GM21381 (cell line): ENCODE results near the gene KRT79.

ENCODE experiments used
- ATAC-seq: cut with Tn5 transposase; IDR thresholded peaks from one replicate; pipeline ENCODE4 v1.9.1; 2021; ENCODE audit warnings: mild to moderate bottlenecking, moderate library complexity; ENCODE audit not compliant: unreplicated experiment

The KRT79 gene

GRCh38 chr12:52820521-52820920 is 13.6 kb downstream of the KRT79 start:
- no peak for ATAC-seq

DNA sequence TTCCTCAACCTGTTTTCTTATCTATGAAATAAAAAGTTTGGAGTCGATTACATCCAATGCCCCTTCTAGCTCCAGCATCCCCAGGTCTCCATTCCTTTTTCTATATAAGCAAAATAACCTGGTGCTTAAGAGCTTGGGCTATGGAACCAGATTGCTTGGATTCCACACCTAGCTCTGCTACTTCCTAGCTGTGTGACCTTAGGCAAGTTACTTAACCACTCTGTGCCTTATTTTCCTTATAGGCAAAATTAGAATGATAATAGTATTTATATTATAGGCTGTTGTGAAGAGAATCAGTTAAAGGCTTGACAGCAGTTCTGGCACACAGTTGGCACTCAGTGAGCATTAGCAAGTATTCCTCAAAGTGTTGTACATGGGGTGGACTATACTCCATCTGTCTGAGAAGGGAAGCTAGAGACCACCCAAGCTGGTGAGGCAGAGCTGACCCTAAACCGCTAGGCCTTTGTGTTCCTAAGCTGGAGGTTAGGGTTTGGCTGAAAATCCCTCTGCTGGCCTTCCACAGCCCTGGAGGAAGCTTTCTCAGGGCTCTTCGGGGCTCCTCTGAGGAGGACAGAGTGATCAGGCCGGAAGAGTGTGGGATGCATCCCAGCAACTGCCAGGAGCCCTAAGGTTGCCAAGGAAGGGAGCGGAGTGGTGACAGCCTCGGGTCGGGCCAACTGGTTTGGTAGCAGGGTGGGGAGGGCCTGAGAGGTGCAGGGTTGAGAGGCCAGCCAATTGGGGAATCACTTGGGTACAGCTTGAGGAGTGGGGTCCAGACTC is 14.2 kb downstream of the KRT79 start:
- ATAC-seq, result no peak

DNA sequence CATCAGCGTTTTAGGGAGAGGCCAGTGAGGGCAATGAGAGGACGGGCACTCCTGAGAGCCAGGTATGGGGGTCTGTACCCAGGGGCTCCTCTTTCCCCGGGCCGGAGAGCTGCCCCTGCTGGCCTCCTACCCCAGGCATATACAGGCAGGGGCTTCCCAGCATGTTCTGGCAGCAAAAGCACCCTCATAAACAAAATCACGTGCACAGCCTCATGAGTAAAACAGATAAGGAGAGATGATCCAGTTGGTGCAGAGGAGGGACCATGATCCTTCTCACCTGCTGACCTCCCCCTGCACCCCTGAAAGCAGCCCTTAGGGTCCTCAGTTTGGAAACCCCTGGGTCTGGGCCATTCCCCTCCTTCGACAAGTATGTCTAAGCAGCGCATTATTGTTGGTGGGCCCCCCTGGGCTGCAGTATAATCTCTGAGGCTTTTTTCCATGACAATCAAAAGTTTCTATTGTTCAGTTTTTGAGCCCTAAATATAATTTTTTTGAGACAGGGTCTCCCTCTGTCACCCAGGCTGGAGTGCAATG is 15.2 kb downstream of the KRT79 start:
- no peak for ATAC-seq

DNA sequence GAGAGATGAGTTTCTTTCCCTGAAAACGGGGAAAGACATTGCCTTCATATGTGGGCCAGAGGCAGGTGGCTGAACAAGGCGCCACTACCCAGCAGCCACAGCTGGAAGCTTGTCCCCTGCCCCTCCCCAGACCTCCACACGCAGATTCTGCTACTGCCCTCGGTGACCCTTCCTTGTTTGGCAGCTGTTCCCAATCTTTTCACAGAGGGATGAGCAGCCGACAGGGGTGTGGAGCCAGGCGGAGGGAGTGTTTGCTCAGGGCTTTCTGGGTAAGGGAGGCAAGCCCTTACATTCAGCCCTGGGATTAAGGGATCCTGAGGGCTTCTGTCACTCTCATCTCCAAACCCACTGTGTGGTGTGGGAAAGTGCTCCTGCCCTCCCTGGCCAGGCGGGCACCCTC is 15.7 kb downstream of the KRT79 start:
- ATAC-seq, result no peak

- ATAC-seq, result no peak
These were observed 16.3 kb downstream of the KRT79 start for GRCh38 chr12:52817699-52818238.

DNA sequence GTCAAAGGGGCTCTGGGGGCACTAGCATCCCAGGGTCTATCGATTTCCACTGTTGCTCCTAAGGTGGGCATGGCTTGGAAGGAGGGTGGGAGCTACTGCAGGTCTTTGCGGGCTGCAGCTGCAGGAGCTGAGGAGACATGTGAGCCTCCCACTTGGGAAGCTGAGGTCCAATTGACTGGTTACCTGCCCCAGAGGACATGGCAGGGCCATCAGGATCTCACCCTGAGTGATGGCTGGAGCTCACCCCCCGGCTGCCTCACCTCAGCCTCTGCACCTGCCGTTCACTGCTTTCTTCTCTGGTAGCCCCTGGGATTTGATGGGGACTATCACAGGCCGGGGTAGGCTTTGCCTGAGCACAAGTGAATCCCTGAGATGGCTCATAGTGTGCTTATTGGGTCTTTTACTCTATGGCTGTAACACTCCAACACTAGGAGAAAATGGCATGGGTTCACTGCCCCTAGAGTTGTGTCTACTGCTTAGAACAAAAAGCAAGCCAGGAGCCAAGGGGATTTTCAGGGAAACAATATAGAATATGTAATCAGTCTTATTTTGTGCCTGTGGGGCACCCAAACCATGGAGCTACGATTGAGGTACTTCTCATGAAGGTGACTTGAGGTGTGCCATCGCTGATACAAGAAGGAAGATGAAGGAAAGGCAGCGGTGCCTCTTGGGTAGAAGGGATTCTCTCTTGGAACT is 17.0 kb downstream of the KRT79 start:
- ATAC-seq, result no peak

- ATAC-seq, result no peak
These were observed 18.2 kb downstream of the KRT79 start for GRCh38 chr12:52815676-52816588.

- ATAC-seq, result no peak
These were observed 18.9 kb downstream of the KRT79 start for GRCh38 chr12:52815161-52815560.

DNA sequence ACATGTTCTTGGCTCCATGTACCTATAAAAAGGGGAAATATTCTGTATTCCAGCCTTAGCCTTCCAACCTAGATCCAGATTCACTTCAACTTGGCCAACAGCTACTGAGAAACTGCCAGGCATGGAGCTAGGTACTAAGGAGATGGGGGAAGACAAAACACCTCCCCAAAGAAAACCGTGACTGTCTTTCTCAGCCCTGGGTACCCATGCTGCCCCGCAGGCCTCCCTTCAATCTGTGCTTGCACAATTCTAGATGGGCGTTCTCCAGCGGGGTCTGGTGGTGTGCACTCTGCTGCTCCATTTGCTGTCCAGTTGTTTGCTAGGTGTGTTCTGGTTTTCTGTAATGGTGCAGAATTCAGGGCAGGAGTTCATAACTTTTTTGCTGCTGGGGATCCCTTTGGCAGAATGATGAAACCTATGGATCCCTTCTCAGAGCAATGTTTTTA is 19.4 kb downstream of the KRT79 start:
- ATAC-seq, result no peak

GRCh38 chr12:52813885-52814709 is 20.0 kb downstream of the KRT79 start, which contains the start of gene KRT4:
Gene KRT4 (minus strand): TSS chr12:52814116. CDS start chr12:52814058, 58 bp downstream.
- no peak for ATAC-seq

DNA sequence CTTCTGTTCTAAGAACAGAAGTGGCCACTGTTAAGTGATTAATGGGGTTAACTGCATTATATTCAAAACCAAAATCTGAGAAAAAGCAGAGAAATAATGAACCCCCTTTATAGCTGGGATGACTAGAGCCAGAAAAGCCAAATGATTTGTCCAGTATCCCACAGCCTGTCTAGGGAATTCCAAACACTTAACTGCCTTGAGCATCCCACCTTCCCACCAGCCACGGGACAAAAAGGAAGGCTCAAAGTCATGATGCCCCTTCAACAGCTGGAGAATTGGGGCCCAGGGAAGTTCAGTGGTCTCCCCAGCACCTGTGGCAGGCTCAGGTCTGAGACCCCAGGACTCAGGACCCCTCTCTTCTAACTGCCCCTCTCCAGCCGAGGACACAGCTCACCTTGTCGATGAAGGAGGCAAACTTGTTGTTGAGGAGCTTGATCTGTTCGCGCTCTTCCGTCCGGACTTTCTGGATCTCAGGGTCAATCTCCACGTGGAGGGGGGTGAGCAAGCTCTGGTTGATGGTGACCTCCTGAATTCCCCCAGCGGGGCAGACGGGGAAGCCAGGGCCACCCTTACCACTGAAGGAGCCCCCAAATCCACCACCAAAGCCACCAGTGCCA is 20.8 kb downstream of the KRT79 start:
- no peak for ATAC-seq

DNA sequence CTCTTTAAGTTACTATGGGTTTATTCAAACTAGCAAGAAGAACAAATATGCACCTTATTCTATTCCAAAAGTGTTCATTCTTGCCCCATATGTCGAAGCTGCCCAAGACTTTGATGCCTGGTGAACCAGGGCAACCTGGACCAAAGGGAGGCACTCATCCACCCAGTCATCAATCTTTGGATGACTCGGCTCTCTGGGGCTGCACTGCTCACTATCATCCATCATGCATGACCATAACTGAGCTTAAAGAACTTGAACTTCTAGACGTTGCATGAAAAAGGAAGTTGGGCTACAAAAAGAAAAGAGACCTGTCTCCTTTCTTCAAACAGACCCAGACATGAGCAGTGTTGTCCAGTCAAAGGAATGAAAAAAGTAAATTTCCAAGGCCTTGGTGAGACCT is 21.4 kb downstream of the KRT79 start:
- no peak for ATAC-seq

DNA sequence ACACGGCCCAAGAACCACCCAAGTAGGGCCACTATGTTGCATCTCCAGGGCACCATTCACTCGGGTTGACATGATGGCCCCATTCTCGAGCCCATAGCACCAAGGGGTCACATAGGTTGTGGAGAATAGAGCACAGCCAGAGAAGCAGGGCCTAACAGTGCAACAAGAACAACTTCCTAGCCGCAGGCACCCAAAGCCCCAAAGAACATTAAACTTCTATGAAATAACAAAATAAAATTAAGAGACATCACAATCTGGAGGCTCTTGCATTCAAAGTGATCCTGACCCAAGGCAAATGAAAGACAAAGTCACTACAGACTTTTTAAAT is 22.1 kb downstream of the KRT79 start:
- no peak for ATAC-seq

GRCh38 chr12:52811191-52812072 is 22.7 kb downstream of the KRT79 start:
- no peak for ATAC-seq

- no peak for ATAC-seq
These were observed 23.6 kb downstream of the KRT79 start for GRCh38 chr12:52810554-52810953.

GRCh38 chr12:52809166-52809565 is 24.9 kb downstream of the KRT79 start:
- no peak for ATAC-seq

DNA sequence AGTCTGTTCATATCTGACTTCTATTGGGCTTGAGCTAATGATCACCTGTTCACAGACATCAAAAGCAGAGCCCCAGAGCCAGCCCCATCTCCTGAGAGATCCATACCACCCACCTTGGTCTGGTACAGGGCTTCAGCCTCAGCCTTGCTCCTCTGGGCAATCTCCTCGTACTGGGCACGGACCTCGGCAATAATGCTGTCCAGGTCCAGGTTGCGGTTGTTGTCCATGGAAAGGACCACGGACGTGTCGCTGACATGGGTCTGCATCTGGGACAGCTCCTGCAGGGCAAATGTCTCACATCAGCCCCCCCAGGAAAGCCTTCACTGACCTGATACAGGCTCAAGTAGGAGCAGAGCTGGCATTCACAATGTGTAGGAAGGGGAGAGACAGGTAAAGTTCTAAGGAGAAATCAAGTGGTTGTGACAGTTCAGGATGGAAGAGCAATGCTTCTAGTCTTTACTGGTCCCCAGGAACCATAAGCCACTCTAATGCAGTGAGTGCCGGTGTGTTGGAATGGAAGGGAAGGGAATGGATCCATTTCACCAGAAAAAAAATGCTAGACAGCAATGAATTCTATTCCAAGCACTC is 25.4 kb downstream of the KRT79 start:
- no peak for ATAC-seq
